Measurements from ENCODE around the gene TOMM34. TPM values are rescaled to one million over a fixed set of nuclear protein-coding genes. Genes with fewer than 3 reads are reported as not detected.
A peak's percentile ranks its signal among the peaks of the same experiment; 100 is the strongest.

TOMM34 gene
- total RNA-seq, 3 donors from 2014 or later (not counting 1 experiment from before 2014, with no cell fraction given) = 8.5 to 9.2 (median 8.8) TPM

- TF ChIP-seq CTCF (IDR thresholded peaks at IDR 0.05) = no peak
- no peaks in the 10 kb centered on the region for H3K27me3 Mint-ChIP-seq (ENCODE audit: low read depth in 2 of 2)
- WGBS (ENCODE audit: insufficient coverage) = 67% methylated on average over 1 of the region's 1 CpG
- Histone ChIP-seq H3K4me3 (ENCODE audit: low read length) (no peak overlapping the region), H3K27ac (ENCODE audit: low read length) (no peak overlapping the region), H3K36me3 (ENCODE audit: control insufficient read depth, insufficient read depth, low read length) (peaks cover 19% of the 10 kb centered on the region), H3K9me3 (ENCODE audit: control insufficient read depth, insufficient read depth, low read length) (no peaks in the 10 kb centered on the region), H3K4me1 (ENCODE audit: control insufficient read depth, insufficient read depth, low read length) (peaks cover 35% of the 10 kb centered on the region), H3K27me3 (ENCODE audit: control insufficient read depth, insufficient read depth, low read length) (no peaks in the 10 kb centered on the region)
- no peaks in the 10 kb centered on the region for H3K9me3 Mint-ChIP-seq
- H3K36me3 Mint-ChIP-seq = no peaks in the 10 kb centered on the region
- ATAC-seq (peak in 1 of 3 donors; percentile 27), DNase-seq (no peak)
- H3K4me3 Mint-ChIP-seq = peak overlapping the region; percentile 67
- intact Hi-C loops (cut with micrococcal nuclease) = no loop called here
- H3K4me1 Mint-ChIP-seq = peaks cover 73 to 80% of the 10 kb centered on the region in 2 donors
- peak overlapping the region; percentile 72 to 77 for H3K27ac Mint-ChIP-seq
Observed at GRCh38 chr20:44896583-44896982, 63.6 kb downstream of the TOMM34 start.

GRCh38 chr20:44894959-44895358 is 65.2 kb downstream of the TOMM34 start:
- no peak overlapping the region for H3K4me3 ChIP-seq (ENCODE audit: low read length)
- peak in 1 of 3 donors; percentile 20 for ATAC-seq

More at GRCh38 chr20:44894959-44895358, 65.2 kb downstream of the TOMM34 start:
- TF ChIP-seq CTCF (IDR thresholded peaks at IDR 0.05) = no peak
- WGBS (ENCODE audit: insufficient coverage) = 51% methylated on average over 2 of the region's 2 CpGs
- Histone ChIP-seq H3K4me1 (ENCODE audit: control insufficient read depth, insufficient read depth, low read length) (peaks cover 31% of the 10 kb centered on the region), H3K27ac (ENCODE audit: low read length) (no peak overlapping the region), H3K36me3 (ENCODE audit: control insufficient read depth, insufficient read depth, low read length) (peaks cover 13% of the 10 kb centered on the region), H3K9me3 (ENCODE audit: control insufficient read depth, insufficient read depth, low read length) (no peaks in the 10 kb centered on the region), H3K27me3 (ENCODE audit: control insufficient read depth, insufficient read depth, low read length) (no peaks in the 10 kb centered on the region)
- H3K4me3 Mint-ChIP-seq = peak overlapping the region; percentile 45
- H3K27ac Mint-ChIP-seq = peak overlapping the region; percentile 72 to 77
- DNase-seq = no peak
- peaks cover 67 to 77% of the 10 kb centered on the region in 2 donors for H3K4me1 Mint-ChIP-seq
- no peaks in the 10 kb centered on the region for H3K36me3 Mint-ChIP-seq
- intact Hi-C loops (cut with micrococcal nuclease) = no loop called here
- no peaks in the 10 kb centered on the region for H3K9me3 Mint-ChIP-seq
- H3K27me3 Mint-ChIP-seq (ENCODE audit: low read depth in 2 of 2) = no peaks in the 10 kb centered on the region

Other genes with a start within 250 kb of the TOMM34 start
- gene CCN5, start 245.0 kb downstream of the TOMM34 start, total RNA-seq = not detected
- gene KCNK15, start 214.5 kb downstream of the TOMM34 start, total RNA-seq = not detected
- not detected for gene RIMS4, start 149.9 kb downstream of the TOMM34 start, total RNA-seq
- 100 to 1,000 TPM; 137 to 199 (median 179) TPM for gene YWHAB, start 74.7 kb downstream of the TOMM34 start, total RNA-seq
- 10 to 100 TPM; 31.7 to 64.9 (median 48.1) TPM for gene PABPC1L, start 50.3 kb downstream of the TOMM34 start, total RNA-seq
- gene STK4, start 6.1 kb upstream of the TOMM34 start, total RNA-seq = 100 to 1,000 TPM; 351 to 394 (median 366) TPM
- gene KCNS1, start 140.7 kb upstream of the TOMM34 start, total RNA-seq = not detected
- gene WFDC5, start 154.8 kb upstream of the TOMM34 start, total RNA-seq = not detected
- not detected for gene WFDC12, start 164.1 kb upstream of the TOMM34 start, total RNA-seq
- gene PI3, start 214.5 kb upstream of the TOMM34 start, total RNA-seq = 1 to 10 TPM in 1 of 3 donors, not detected in 2; 2.4 TPM
- not detected for gene SEMG1, start 246.6 kb upstream of the TOMM34 start, total RNA-seq

All from natural killer cell (primary cell).